Gastroesophageal sphincter (tissue), 3 donors: ENCODE measurements around the gene CLTC.

Experiments
- POLR2A ChIP-seq, 2 donors: fragments of 450-650 bp; IDR thresholded peaks; one replicate each; pipeline ENCODE4 v1.6.1; 2017; ENCODE audit warnings: antibody characterized with exemption in 2 of 2, mild to moderate bottlenecking in 2 of 2, moderate library complexity in 1 of 2
- TF ChIP-seq, protein P1 (sequence below), 4 experiments: fragments of 200-600 bp in 2 of 4; fragments of 450-650 bp in 2 of 4; sonication (generic) in 1 of 4; IDR thresholded peaks; one replicate each; pipeline ENCODE4 v1.5.1; 2017 to 2019; ENCODE audit warnings: antibody characterized with exemption in 4 of 4, mild to moderate bottlenecking in 2 of 4, moderate library complexity in 2 of 4

GRCh38 chr17:59642565-59642964 is 22.9 kb downstream of the CLTC start:
- TF ChIP-seq, protein P1, sequence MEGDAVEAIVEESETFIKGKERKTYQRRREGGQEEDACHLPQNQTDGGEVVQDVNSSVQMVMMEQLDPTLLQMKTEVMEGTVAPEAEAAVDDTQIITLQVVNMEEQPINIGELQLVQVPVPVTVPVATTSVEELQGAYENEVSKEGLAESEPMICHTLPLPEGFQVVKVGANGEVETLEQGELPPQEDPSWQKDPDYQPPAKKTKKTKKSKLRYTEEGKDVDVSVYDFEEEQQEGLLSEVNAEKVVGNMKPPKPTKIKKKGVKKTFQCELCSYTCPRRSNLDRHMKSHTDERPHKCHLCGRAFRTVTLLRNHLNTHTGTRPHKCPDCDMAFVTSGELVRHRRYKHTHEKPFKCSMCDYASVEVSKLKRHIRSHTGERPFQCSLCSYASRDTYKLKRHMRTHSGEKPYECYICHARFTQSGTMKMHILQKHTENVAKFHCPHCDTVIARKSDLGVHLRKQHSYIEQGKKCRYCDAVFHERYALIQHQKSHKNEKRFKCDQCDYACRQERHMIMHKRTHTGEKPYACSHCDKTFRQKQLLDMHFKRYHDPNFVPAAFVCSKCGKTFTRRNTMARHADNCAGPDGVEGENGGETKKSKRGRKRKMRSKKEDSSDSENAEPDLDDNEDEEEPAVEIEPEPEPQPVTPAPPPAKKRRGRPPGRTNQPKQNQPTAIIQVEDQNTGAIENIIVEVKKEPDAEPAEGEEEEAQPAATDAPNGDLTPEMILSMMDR (IDR thresholded peaks at IDR 0.05), result no peak
- no peak for TF ChIP-seq POLR2A (IDR thresholded peaks at IDR 0.05)
